GM21528 (cell line): ENCODE measurements around the gene SURF2.
"Not testable (repeated sequence)": the region's sequence is repeated elsewhere in the genome, so short reads cannot be mapped to it uniquely, and the experiment has no call there.

Experiments
- ATAC-seq: cut with Tn5 transposase; IDR thresholded peaks from one replicate; pipeline ENCODE4 v1.9.1; 2021; ENCODE audit warnings: mild to moderate bottlenecking, moderate library complexity; ENCODE audit not compliant: unreplicated experiment, low FRiP score

Gene SURF2

DNA sequence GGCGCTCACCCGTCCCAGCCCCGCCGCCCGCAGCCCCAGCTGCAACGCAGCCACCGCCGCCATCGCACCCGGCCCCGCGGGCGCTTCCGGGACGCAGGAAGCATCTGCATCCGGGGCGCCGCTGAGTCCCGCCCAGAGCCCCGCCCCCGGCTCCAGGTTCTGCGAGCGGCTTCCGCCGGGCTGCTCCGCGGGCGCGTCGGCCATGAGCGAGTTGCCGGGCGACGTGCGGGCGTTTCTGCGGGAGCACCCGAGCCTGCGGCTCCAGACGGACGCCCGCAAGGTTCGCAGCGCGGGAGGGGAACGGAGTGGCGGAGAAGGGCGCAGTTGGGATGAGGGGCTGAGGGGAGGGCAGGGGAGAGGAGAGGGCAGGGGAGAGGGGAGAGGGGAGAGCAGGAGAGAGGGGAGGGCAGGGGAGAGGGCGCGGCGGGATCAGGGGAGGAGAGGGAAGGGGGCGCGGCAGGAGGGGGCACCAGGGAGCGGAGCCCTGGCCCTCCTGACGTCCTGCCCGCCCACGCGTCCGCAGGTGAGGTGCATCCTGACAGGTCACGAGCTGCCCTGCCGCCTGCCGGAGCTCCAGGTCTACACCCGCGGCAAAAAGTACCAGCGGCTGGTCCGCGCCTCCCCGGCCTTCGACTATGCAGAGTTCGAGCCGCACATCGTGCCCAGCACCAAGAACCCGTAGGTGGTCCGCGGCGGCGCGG lies at the start of gene SURF2, which contains the start of gene SURF1:
SURF2 (plus strand) TSS at position 160 of the 701 bp plus-strand sequence; CDS start at position 203, 43 bp downstream.
SURF1 (minus strand) TSS at position 97 of the 701 bp plus-strand sequence; CDS start at position 63, 34 bp downstream.
- no peak for ATAC-seq

DNA sequence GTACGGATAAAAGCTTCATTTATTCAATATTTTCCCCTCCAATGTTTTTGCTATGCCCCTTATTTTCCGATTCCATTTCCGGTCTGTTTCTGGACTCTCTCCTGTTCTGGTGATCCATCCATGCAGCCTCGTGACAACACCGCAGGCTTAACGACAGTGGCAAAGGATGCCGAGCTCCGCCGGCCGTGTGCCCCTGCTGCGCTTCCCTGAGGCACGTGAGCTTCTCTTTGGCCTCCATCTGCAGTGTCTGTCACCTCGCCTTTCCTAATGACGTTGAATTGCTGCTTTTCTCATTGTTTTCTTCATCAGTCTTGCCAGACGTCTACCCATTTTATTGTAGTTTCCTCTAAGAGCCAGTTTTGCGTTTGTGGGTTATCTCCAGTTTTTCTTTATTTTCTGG lies 49.0 kb upstream of the SURF2 start:
- ATAC-seq = no peak

DNA sequence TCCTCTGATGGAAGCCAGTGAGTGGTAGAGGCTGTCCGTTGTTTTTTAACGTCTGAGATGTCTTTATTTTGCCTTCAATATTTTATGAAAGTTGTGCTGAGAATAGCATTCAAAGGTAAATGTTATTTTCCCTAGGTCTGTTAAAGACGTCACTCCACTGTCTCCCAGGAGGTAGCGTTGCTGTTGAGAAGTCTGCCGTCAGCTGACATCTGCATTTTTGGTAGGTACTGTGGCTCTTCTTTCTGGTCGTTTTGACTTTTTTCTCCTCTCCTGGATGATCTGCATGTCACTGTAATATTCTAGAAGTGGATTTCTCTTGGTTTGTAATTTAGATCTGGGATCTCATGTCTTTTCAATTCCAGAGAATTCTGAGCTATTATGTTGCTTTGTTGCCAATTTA lies 46.7 kb upstream of the SURF2 start:
- ATAC-seq = no peak

DNA sequence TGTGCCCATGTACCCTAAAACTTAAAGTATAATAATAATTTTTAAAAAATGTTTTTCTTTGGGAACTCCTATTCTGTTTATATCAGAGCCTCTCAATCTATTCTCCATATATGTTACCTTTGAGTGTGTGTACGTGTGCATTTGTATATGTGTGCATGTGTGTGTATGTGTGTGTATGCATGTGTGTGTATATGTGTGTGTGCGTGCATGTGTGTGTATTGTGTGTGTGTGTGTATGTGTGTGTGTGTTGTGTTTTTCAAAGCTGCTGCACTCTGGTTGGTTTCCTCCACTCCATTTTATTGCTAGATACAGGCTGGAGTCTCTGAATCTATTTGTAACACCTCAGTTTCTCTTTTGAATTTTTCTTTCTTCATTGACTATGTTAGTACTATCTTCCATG lies 40.4 kb upstream of the SURF2 start:
- ATAC-seq = no peak

DNA sequence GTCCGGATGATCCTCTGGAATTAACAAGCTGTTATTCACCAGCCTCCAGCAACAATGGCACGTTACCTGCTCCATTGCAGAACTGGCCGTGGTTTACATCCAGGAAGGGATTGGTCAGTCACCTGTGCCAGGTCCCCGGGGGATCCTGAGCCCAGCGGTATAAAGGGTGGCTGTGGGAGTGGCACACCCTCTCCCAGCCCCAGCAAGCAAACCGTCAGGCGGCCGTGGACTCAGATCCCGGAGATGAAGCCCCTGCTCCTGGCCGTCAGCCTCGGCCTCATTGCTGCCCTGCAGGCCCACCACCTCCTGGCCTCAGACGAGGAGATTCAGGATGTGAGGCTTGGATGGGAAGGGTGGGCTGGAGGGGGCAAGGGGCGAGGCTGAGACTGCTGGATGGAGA lies 38.8 kb upstream of the SURF2 start:
- not testable (repeated sequence) for ATAC-seq

DNA sequence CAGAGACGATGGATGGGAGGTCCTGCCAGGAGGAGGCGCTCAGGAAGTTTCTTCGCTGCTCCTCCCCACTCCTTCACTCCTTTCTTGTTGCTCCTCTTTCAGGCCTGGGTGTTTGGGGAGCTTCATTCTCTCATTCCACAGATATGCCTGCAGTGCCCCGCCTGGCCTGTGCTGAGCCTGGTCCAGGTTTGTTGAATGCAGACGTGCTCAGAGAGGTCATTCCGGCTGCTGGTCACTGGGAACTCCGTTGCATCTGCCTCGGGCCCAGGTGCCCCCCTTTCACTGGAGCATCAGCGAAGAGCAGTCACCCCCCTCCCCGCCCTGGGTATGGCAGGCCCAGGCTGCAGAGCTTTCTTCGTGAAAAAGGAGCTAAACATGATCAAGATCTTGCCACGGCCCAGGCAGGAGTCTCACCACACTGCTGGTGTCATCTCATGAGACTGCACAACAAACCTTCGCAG lies 35.9 kb upstream of the SURF2 start:
- ATAC-seq = no peak

DNA sequence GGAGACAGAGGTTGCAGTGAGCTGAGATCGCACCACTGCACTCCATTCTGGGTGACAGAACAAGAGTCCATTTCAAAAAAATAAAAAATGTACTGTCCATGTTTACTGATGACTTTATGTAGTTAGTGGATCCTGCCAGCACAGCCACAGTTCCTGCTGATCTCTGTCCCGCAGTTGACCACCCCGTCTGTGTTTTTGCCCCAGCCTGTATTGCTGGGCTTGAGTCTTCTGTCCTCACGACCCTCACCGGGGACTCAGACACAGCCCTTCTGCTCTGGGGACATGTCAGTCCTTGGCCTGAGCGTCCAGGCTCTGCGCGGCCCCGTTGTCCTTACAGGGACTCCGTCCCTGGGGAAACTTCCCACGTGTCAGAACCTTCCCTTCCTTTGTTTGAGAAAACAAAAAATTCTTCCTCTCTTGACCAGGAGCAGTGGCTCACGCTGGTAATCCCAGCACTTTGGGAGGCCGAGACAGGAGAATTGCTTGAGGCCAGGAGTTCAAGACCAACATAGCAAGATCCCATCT lies 34.9 kb upstream of the SURF2 start:
- ATAC-seq = no peak

DNA sequence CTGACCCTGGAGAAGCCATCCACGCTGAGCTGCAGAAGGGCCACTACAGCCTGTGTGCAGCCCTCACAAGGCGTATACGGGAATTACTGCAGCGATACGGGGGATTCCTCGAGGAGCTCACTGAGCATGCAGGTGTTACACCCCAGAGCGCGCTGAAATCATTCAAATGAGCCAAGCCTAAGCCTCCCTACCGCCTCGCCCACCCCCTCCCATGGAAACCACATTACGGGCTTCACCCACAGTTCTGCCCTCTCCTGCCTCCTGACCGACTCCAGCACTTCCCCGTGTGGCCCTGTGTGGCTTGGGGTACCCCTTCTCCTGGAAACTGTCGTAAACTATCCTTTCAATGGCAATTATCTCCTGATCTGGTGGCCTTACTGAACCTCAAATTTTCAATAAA lies 33.6 kb upstream of the SURF2 start:
- no peak for ATAC-seq

DNA sequence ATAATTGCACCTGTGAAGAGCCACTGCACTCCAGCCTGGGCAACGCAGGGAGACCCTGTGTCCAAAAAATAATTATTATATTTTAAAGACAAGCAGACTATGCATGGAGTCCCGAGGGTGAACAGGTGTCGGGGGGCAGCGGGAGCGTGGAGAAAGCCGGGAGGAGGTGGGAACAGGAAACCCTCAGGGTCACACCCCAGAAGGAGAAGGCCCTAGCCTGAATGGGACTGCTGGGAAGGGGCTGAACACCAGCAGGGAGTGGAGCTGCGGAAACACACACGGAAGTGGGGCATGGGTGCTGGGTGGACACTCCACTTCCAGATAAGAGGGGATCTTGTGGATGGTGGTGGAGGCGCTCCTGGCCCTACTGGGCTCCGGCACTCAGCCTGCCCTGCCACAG lies 33.1 kb upstream of the SURF2 start:
- ATAC-seq = no peak

DNA sequence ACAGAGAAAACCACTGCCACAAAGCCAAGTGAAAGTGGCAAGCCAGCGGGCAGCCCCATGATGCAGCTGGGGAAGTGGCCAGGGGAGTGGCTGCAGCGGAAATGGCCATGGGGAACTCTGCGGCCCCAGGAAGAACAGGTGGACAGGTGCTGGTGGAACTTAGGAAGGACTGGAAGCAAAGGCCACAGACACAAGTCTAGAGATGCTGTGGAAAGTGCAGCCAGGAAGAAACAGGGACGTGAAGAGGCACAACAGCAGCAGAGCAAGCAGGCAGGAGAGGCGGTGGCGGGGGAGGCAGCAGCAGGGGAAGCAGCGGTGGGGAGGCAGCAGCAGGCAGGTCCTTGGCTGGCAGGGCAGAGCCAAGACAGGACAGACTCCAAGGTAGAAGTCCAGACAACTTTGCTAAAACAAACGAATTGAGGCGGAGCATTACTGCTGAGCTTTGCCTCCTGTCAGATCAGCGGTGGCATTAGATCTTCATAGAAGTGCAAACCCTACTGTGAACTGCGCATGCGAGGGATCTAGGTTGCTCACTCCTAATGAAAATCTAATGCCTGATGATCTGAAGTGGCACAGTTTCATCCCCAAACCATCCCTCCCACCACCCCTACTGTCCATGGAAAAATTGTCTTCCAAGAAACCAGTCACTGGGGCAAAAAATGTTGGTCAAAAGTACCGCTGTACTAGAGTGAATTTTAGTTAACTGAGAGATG lies 32.2 kb upstream of the SURF2 start:
- ATAC-seq = no peak

DNA sequence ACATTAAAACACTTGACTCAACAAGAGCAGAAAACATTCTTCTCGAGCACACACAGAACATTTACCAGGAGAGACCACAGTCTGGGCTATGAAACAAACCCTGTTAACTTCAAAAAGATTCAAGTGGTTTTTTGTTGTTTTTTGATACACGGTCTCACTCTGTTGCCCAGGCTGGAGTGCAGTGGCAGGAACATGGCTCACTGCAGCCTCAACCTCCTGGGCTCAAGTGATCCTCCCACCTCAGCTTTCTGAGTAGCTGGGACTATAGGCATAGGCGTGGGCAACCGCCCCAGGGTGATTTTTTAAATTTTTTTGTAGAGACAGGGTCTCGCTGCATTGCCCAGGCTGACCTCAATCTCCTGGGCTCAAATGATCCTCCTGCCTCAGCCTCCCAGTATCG lies 29.3 kb upstream of the SURF2 start:
- ATAC-seq = not testable (repeated sequence)

DNA sequence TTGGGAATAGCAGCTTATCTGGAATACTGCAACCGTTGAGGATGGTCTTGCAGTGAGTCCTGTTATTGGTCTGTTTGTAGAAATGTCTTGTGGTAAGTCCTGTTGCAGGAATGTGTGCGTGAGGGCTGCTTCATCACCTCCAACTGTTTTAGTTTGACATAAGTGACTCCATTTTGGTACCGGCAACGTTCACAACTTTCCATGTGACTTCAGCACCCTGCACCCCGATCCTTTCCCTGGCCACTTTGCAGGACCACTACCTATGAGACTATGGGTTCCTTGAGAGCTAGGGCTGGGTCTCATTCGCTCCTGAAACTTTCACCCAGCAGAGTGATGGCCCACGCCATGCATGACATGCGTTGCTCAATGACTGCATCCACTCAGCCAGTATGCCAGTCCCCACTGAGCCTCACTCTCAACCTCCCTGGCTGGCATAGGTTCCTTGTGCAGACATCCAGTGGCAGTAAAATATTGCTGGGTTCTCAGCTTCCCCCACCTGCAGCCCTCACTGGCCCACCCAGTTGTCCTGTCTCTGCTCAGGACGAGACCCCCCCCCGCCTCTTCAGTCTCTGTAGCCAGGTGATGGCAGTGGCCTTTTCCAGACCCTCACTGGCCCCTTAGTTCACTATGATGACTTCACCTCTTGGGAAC lies 28.4 kb upstream of the SURF2 start:
- no peak for ATAC-seq

DNA sequence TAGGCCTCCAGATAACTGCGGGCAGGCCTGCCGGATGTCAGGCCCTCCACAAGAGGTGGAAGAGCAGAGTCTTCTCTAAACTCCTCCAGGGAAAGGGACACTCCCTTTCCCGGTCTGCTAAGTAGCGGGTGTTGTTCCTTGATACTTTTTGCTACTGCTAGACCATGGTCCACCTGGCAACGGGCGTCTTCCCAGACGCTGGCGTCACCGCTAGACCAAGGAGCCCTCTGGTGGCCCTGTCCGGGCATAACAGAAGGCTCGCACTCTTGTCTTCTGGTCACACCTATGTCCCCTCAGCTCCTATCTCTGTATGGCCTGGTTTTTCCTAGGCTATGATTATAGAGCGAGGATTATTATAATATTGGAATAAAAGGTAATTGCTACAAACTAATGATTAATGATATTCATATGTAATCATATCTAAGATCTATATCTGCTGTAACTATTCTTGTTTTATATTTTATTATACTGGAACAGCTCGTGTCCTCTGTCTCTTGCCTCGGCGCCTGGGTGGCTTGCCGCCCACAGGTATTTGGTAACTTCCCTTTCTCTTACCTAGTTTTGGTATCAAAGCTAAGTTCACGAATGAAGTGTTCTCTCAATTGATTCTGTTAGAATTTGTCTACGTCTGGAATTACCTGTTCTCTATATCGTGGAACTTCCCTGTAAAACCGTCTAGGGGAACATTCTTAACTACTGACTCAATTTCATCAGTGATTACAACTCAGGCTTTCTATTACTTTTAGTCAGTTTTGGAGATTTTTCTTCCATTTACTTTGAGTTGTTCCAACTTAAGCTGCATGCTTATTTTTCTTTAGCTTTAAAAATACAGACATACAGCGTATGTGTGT lies 26.8 kb upstream of the SURF2 start:
- ATAC-seq = not testable (repeated sequence)

DNA sequence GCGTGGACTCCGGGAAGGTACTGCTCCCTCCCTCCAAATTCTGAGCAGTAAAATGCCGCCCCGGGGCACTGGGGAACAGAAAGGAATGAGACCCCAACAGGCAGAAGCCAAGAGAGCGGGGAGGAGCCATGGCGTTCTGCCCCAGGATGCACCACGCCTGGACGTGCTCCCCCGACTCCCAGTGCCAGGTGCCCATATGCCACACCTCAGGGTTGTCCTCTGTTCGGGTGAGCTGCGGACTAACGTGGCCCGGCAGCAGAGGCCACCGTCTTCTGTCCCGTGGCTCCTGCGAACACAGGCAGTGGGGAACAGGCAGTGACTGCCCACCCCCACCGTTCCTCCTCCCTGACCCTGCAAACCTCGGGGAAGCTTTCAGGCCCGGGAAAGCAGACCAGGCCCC lies 25.1 kb upstream of the SURF2 start:
- no peak for ATAC-seq

DNA sequence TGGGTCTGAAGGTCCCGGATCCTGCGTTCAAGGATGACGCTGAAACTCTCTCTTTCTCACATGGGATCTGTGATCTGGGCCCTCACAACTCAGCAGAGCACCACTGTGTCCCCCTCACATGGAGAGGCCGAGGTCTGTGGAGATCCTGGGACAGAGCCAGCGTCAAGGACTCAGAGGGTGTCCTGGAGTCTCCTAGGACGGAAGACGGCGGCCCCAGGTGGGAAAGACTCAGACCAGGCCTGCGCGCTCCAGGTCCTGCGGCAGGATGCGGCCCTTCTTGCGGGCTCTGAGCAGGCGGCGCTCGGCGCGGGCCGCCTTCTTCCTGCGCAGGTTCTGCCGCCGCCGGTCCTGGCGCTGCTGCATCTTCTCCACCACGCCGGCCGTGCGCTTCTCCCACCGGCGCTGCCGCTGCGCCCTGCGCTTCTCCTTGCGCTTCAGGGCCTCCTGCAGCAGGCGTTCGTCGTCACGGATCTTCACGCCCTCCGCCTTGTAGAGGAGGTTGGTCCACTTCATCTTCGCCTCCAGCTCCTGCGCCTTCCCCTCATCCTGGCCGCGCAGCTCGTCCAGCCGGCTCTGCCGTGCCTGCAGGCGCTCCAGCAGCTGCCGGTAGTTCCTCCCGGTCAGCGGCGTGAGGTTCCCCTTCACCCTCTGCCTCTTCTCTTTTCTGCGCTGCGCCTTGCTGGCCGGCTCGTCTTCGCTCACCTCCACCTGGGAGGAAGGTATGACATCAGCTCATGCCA lies 24.5 kb upstream of the SURF2 start:
- no peak for ATAC-seq

DNA sequence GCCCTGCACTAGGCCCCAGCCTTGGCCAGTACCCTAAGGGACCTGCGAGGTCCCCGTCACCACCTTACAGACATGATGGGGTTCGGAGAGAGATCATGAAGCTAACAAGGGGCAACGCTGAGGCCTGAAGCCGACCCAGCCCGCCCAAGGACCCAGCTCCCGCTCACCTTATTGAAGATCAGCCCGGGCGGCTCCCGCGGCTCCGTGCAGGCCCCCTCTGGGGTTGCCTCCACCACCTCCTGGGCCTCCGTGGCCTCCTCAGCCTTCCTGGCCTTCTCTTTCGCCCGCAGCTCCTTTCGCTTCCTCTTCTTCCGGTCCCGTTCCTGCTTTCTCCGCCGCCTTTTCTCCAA lies 24.0 kb upstream of the SURF2 start:
- no peak for ATAC-seq

DNA sequence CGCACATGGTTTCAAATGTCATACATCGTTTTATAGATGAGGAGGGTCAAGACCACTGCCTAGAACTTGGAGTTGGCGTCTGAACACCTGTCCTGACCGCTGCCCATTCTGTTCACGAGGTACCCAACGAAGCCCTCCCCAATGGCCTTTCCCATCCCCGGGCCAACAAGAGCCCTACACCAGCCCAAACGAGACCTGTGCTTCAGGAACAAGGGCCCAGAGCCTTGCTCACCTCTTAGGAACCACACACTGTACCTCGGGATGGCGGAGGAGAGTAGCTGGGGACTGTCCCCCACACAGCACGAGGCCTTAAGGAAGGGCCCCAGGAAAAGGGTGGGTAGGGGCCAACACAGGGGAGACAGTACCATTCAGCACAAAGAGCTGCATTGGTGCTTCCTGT lies 23.3 kb upstream of the SURF2 start:
- ATAC-seq = no peak

DNA sequence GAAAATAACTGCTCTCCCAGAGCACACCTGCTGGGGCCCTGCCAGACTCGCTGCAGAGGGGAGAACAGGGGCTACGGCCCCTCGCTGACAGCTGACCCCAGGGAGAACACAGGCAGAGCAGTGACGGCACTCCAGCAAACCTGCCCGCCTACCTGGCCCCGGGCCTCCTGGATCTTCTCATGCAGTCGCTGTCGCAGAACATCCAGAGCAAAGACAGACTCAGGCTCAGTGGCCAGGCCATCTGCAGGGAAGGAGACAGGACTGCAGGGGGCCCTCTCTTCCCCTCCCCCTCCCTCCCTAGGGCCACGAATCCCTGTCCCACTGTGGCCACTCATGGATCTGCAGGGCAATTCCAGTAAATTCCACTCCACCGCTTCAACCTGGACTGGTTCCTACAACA lies 22.8 kb upstream of the SURF2 start:
- no peak for ATAC-seq

DNA sequence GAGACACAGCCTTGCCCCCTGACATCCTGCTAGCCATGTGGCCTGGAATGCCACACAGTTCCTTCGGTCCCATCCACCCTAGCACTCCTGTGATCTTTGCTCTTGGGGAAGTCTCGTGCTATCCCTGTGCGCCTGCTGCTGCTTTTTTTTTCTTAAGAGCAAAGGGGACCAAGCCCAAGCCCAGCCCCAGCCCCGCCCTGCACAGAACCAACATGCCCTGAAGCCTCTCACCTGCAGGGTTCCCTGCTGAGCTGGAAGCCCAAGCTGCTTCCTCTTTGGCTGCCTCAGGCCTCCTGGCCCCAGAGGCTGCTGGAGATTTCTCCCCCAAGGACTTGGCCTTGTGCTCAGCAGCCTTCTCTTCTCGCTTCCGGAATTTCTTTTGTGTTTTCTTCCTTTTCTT lies 22.2 kb upstream of the SURF2 start:
- ATAC-seq = no peak

DNA sequence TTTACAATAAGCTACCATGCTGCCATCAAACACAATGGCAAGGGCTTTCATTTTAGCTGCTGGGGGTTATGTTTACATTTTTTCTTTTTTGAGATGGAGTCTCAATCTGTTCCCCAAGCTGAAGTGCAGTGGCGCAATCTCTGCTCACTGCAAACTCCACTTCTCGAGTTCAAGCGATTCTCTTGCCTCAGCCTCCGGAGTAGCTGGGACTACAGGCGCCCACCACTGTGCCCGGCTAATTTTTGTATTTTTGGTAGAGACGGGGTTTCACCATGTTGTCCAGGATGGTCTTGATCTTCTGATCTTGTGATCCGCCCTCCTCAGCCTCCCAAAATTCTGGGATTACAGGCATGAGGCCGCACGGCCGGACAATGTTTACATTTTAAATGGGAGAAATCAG lies 21.5 kb upstream of the SURF2 start:
- ATAC-seq = not testable (repeated sequence)
